Esophagus mucosa (tissue), 1 donor: ENCODE measurements around the gene WDFY3. TPM values are rescaled to one million over a fixed set of nuclear protein-coding genes. Genes with fewer than 3 reads are reported as not detected.

Experiments
- ATAC-seq: fragments of 200-7000 bp; cut with Tn5 transposase; one replicate; pipeline ENCODE4 v1.9.1; 2020
- total RNA-seq: library from RNA; stranded (reverse); gene quantifications from one replicate; pipeline ENCODE4 v1.2.4, GENCODE V29; 2023
- donor health status: DM: yes; HTN: yes; CAD: no.

Gene WDFY3
- 46.7 TPM for total RNA-seq

GRCh38 chr4:84966382-84967242, at the start of gene WDFY3:
Gene WDFY3, minus strand, starts transcription at chr4:84966690. Its CDS starts 106,099 bp downstream, at chr4:84860591.
- ATAC-seq, result peak; percentile 97

GRCh38 chr4:85005865-85006377, 39.4 kb upstream of the WDFY3 start:
- ATAC-seq, result no peak

GRCh38 chr4:85000343-85000742, 33.9 kb upstream of the WDFY3 start:
- ATAC-seq, result no peak

GRCh38 chr4:84995386-84995785, 28.9 kb upstream of the WDFY3 start:
- no peak for ATAC-seq

- ATAC-seq, result no peak
Measured at GRCh38 chr4:84994280-84994679, 27.8 kb upstream of the WDFY3 start.

- ATAC-seq, result no peak
Measured at GRCh38 chr4:84985952-84986351, 19.5 kb upstream of the WDFY3 start.

GRCh38 chr4:84977396-84977795, 10.9 kb upstream of the WDFY3 start:
- ATAC-seq, result no peak

GRCh38 chr4:84973856-84974255, 7.4 kb upstream of the WDFY3 start:
- ATAC-seq, result no peak

- ATAC-seq, result peak; percentile 38
Measured at GRCh38 chr4:84971319-84971932, 4.9 kb upstream of the WDFY3 start.

- no peak for ATAC-seq
Measured at GRCh38 chr4:84968925-84969324, 2.4 kb upstream of the WDFY3 start.

- peak; percentile 15 for ATAC-seq
Measured at GRCh38 chr4:84967243-84967690, 777 bp upstream of the WDFY3 start.

- ATAC-seq, result peak; percentile 52
Measured at GRCh38 chr4:84965553-84966381, 723 bp downstream of the WDFY3 start.

- no peak for ATAC-seq
Measured at GRCh38 chr4:84964995-84965552, 1.4 kb downstream of the WDFY3 start.

GRCh38 chr4:84962102-84962501, 4.4 kb downstream of the WDFY3 start:
- ATAC-seq, result no peak

GRCh38 chr4:84958434-84958833, 8.1 kb downstream of the WDFY3 start:
- no peak for ATAC-seq

- ATAC-seq, result no peak
Measured at GRCh38 chr4:84957514-84958420, 8.7 kb downstream of the WDFY3 start.

- ATAC-seq, result peak; percentile 65
Measured at GRCh38 chr4:84956014-84956413, 10.5 kb downstream of the WDFY3 start.

- no peak for ATAC-seq
Measured at GRCh38 chr4:84954982-84955567, 11.4 kb downstream of the WDFY3 start.

- ATAC-seq, result no peak
Measured at GRCh38 chr4:84952776-84953175, 13.7 kb downstream of the WDFY3 start.

- ATAC-seq, result peak; percentile 98
Measured at GRCh38 chr4:84952004-84952403, 14.5 kb downstream of the WDFY3 start.

- no peak for ATAC-seq
Measured at GRCh38 chr4:84948056-84948455, 18.4 kb downstream of the WDFY3 start.
